CD4-positive, alpha-beta T cell treated with Interleukin-17A for 1 hour (primary cell): ENCODE results near the gene CHMP6.

ENCODE experiments used
- DNase-seq: peaks from one replicate; pipeline ENCODE4 v3.0.0-alpha.2; 2020

Gene CHMP6

GRCh38 chr17:80956321-80957190 lies 35.1 kb upstream of the CHMP6 start:
- no peak for DNase-seq

GRCh38 chr17:80957461-80957941 lies 34.1 kb upstream of the CHMP6 start:
- DNase-seq: no peak

GRCh38 chr17:80959330-80960036 lies 32.2 kb upstream of the CHMP6 start:
- no peak for DNase-seq

GRCh38 chr17:80960037-80960796 lies 31.4 kb upstream of the CHMP6 start:
- no peak for DNase-seq

GRCh38 chr17:80960797-80961452 lies 30.7 kb upstream of the CHMP6 start:
- no peak for DNase-seq

GRCh38 chr17:80961541-80962330 lies 29.9 kb upstream of the CHMP6 start:
- DNase-seq: no peak

GRCh38 chr17:80962356-80963329 lies 29.0 kb upstream of the CHMP6 start:
- DNase-seq: no peak

- DNase-seq: no peak
Observed at GRCh38 chr17:80963812-80964543, 27.7 kb upstream of the CHMP6 start.

GRCh38 chr17:80964544-80964856 lies 27.1 kb upstream of the CHMP6 start:
- no peak for DNase-seq

- no peak for DNase-seq
Observed at GRCh38 chr17:80964859-80965580, 26.6 kb upstream of the CHMP6 start.

GRCh38 chr17:80965606-80966005 lies 26.0 kb upstream of the CHMP6 start:
- no peak for DNase-seq

GRCh38 chr17:80967404-80967872 lies 24.2 kb upstream of the CHMP6 start:
- DNase-seq: no peak

- no peak for DNase-seq
Observed at GRCh38 chr17:80968602-80969029, 23.0 kb upstream of the CHMP6 start.

GRCh38 chr17:80969030-80969673 lies 22.5 kb upstream of the CHMP6 start:
- no peak for DNase-seq

GRCh38 chr17:80969674-80970043 lies 22.0 kb upstream of the CHMP6 start:
- DNase-seq: no peak

- peak; percentile 41 for DNase-seq
Observed at GRCh38 chr17:80970044-80970761, 21.4 kb upstream of the CHMP6 start.

- DNase-seq: no peak
Observed at GRCh38 chr17:80970762-80971703, 20.6 kb upstream of the CHMP6 start.
